Fibroblast of the conjunctiva (primary cell): ENCODE data around the gene XPC.

Source experiments
- DNase-seq: peaks from one replicate; pipeline ENCODE4 v3.0.0-alpha.2; 2010; ENCODE audit warnings: low read depth

The XPC gene

DNA sequence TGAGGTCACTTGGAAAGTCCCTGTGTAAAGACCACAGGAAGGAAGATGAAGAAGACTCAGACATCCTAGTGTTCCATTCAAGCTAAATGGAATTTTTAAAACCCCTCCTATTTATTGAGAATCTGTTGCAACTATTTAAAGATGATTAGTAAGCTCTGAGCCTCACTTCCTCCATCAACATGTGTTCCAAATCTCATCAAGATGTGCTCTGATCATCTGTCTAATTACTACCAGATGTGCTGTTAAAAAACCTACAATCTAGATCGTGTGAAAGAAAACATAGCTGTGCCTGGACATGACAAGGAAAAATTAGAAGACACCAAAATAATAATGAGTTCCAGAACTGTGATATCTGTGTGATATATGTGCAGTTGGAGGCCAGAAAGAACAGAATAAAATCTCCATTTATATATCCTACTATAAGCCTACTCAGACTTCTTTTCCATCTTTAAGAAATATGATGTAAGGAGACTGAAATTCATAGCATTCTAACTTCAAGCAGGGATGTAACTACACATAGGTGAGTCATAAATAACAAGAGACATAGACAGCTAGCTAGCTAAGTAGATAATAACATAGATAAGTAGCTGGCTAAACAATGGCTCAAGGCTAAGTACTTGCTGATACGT is 7.8 kb downstream of the XPC start:
- DNase-seq = peak; percentile 80

- DNase-seq = no peak
Measured at GRCh38 chr3:14169871-14170270, 8.5 kb downstream of the XPC start.

- DNase-seq = no peak
Measured at GRCh38 chr3:14169435-14169834, 9.0 kb downstream of the XPC start.

DNA sequence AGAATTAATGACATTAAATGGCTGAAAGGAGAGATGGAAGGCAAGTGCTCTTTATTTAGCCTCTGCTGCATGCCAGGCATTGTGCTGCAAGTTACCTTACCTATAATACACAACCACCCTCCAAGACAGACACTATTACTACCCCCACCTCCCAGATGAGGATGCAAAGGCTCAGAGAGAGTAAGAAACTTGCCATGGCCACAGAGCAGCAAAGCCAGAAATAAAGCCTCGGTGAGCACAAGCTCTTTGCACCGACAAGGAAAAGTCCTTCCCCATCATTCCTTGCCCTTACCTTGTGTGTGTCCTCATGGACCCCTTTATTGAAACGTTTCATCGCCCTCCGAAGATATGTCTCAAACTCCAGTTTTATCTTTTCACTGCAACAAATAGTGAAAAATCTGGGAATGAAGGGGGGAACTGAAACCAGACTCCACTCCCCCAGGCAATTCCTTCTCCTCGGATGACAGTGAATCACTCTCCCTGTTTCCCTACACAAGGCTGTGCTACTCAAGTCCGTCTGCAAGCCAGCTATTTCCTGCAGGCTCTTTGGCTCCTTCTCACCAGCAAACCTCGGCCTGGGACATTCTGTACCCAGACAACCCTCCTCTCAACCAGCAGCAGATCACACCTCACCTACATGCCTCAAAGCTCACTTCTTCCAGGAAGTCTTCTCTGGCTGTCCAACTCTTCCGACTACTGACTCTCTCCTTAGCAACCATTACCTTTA is 11.4 kb downstream of the XPC start:
- DNase-seq = peak; percentile 56

DNA sequence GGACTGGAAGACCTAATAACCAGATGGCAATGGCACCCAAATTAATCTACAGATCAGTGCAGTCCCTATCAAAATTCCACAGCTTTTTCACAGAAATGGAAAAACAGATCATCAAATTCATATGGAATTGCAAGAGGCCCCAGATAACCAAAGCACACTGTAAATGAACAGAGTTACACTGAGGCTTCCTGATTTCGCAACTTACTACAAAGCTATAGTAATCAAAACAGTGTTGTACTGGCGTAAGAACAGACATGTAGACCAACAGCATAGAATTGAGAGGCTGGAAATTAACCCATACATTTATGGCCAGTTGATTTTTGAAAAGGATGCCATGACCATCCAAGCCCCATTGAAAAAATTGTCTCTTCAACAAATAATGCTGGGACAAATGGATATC is 16.2 kb downstream of the XPC start:
- no peak for DNase-seq

DNA sequence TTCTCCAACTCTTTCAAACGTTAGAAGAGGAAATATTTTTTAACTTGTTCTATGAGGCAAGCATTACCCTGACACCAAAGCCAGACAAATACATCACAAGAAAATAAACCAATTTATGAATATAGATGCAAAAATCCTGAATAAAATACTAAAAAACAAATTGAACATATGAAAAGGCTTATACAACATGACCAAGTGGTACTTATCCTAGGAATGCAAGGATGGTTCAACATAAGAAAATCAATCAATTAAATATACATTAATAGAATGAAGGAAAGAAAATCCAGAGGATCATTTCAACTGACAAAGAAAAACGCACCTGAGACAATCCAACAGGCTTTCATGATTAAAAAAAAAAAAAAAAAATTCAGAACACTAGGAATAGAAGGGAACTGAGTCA is 17.1 kb downstream of the XPC start:
- DNase-seq = no peak

- DNase-seq = no peak
Measured at GRCh38 chr3:14159426-14159825, 19.0 kb downstream of the XPC start.

GRCh38 chr3:14158370-14158769 is 20.0 kb downstream of the XPC start:
- no peak for DNase-seq

DNA sequence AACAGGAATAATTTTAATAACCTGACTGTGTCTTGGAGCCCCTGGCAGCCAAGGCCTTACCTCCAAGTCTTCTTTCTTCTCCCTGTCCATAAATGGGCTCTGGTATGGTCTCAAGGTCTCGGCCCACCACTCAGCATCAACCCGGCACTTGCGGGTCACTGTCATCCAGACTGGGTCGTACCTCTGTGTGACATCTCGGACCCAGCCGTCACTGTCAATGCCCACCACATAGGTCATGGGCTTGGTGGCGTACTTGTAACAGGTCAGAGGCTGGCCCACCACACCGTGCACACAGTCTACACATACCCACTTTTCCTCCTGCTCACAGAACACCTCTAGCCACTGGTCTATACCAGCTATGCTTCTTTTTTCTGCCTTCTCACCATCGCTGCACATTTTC is 20.4 kb downstream of the XPC start:
- no peak for DNase-seq

DNA sequence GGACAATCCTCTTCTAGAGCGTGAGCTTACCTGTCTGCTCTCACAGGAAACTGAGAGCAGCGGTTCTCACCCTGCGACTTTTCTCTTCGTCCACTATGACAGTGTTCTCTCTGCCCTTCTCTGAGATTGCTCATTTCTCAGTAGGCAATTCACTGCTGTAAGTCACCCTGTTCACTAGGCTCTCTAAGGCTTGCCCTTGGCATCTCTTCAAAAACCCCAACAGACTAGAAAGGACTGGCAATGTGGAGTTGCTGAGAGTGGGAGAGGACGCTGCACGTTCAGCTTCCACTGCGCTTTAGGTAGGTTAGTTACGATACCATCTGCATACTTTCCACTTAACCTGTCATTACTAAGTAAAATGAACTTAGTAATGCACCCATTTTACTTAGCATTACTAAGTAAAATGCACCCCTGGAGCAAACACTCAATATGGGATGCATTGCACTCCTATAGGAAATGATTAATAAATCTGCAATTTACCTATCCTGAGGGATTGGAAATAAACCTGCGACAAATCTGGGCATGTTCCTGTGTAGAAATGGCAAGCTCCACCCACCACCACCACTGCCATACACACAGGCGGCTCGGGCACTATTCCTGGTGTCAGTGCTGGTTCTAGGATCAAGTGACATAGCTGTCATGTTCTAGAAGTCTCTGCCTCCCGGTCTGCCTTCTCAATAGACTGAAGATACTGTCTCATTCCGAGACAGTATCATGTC is 21.4 kb downstream of the XPC start:
- no peak for DNase-seq

GRCh38 chr3:14156201-14156600 is 22.2 kb downstream of the XPC start:
- DNase-seq = no peak

DNA sequence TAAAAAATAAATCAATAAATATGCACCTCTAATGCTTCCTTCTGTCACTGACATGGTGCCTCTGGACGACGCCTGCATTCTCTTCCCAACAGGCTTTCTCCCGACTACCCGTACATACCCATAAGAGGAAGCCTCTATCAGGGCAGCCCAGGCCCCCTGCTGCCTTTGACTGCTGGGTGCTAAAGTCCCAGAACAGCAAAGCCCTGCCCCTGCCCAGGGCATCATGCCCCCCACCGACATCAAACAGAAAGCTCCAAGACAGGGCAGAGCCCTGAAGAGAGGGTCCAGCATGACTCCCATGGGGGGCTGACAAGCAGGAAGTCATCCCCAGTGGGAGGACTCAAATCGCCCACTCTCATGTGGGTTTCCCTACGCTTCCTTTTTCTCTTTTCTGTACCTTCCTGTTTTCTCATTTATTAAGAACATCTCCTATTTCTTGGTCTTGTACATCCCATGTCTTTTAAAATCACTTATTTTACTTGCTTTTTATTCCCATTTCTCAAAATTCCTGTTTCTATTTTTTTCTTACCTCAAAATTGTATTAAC is 23.4 kb downstream of the XPC start:
- no peak for DNase-seq

DNA sequence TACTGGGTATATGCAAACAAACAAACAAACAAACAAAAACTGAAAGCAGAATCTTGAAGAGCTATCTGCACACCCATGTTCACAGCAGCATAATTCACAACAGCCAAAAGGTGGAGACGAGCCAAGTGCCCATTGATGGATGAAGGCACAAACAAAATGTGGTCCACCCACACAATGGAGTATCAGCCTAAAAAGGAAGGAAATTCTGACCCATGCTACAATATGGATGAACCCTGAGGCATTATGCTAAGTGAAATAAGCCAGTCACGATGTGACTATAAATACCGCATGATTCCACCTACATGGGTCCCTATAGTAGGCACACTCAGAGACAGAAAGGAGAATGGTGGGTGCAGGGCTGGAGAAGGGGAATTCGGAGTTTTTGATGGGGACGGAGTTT is 24.1 kb downstream of the XPC start:
- no peak for DNase-seq

GRCh38 chr3:14153663-14154062 is 24.7 kb downstream of the XPC start:
- no peak for DNase-seq

GRCh38 chr3:14152963-14153355 is 25.4 kb downstream of the XPC start:
- DNase-seq = no peak

GRCh38 chr3:14152233-14152962 is 26.0 kb downstream of the XPC start:
- no peak for DNase-seq

DNA sequence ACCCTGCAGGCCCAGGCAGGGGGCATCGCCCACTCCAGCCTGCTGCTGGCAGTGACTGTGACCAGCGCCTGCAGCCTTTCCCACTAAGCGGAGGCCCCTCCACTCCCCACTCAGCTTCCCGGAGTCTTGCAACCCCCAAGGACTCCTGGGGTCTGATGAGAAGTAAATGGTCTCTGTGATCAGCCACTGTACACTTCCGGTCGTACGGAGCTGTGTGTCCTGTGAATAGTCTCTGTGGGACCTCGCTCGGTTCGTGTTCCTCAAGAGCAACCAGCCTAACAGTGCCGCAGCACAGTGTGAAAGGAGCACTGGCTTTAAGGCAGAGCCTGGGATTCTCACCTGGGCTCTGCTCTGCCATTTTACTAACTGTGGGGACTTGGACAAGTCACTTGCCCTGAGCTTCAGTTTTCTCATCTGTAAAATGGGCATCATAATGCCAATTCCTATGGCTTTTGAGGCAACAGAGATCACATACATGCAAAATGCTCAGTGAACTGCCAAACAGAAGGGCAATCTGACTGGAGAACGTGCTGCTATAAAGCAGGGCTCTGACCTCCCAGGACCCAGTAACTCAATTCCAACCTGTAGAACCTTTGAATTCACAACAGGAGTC is 26.8 kb downstream of the XPC start:
- no peak for DNase-seq

DNA sequence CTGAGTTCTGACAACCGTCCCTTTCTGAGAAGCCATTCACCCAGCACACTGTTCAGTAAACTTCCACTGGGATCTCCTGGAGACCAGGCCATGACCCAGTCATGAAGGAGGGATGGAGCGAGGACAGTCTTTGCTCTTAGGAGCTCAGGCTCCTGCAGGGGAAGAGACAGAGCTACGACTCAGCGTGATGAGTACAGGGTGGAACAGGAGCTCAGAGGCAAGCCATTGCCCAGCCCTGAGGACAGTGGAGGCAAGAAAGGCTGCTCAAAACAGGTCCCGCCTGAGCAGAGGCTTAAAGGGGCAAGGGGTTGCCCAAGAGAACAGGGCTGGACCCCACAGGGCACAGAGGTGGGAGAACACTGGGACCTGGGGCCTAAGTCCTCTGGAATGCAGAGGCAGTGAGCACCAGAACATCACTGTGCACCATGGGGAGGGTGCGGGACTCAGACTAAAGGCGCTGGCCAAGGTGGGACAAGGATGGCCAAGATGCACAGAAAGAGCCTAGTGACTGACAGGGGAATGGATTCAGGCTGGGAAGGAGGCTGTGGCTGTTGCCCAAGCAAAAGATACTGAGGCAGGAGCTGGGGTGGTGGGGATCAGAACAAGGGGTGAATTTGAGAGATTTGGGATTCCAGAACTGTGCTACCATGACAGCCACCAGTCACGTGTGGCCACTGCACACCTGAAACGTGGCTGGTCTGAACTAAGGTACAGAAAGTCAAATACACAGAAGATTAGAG is 27.7 kb downstream of the XPC start:
- no peak for DNase-seq

- DNase-seq = no peak
Measured at GRCh38 chr3:14150078-14150477, 28.3 kb downstream of the XPC start.

GRCh38 chr3:14148041-14148985 is 30.1 kb downstream of the XPC start:
- no peak for DNase-seq
